Measurements from ENCODE around the gene TTLL12.

Gene TTLL12

GRCh38 chr22:43167001-43167589, 19.8 kb downstream of the TTLL12 start:
- H3K9ac ChIP-seq = no peak overlapping the region
- no peaks in the 10 kb centered on the region for H3K79me2 ChIP-seq (ENCODE audit: insufficient read depth, low read depth)
- no peaks in the 10 kb centered on the region for H3K4me1 ChIP-seq (ENCODE audit: low read depth, poor library complexity, severe bottlenecking)
- no peak overlapping the region for H3K4me3 ChIP-seq (IDR thresholded peaks at IDR 0.05; ENCODE audit: insufficient read depth, low read depth, low read length)
- H3K4me2 ChIP-seq = no peak overlapping the region
- TF ChIP-seq, protein P1, sequence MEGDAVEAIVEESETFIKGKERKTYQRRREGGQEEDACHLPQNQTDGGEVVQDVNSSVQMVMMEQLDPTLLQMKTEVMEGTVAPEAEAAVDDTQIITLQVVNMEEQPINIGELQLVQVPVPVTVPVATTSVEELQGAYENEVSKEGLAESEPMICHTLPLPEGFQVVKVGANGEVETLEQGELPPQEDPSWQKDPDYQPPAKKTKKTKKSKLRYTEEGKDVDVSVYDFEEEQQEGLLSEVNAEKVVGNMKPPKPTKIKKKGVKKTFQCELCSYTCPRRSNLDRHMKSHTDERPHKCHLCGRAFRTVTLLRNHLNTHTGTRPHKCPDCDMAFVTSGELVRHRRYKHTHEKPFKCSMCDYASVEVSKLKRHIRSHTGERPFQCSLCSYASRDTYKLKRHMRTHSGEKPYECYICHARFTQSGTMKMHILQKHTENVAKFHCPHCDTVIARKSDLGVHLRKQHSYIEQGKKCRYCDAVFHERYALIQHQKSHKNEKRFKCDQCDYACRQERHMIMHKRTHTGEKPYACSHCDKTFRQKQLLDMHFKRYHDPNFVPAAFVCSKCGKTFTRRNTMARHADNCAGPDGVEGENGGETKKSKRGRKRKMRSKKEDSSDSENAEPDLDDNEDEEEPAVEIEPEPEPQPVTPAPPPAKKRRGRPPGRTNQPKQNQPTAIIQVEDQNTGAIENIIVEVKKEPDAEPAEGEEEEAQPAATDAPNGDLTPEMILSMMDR (conservative IDR thresholded peaks at IDR 0.05; ENCODE audit: low read depth, low read length) = no peak
- no peaks in the 10 kb centered on the region for H3K36me3 ChIP-seq (ENCODE audit: insufficient read depth)
- H3K27me3 ChIP-seq (ENCODE audit: insufficient read depth, low read depth) = no peaks in the 10 kb centered on the region
- H3K27ac ChIP-seq = no peak overlapping the region
- no peak overlapping the region for H2AFZ ChIP-seq (ENCODE audit: low read depth)
- H4K20me1 ChIP-seq (ENCODE audit: insufficient read depth) = no peaks in the 10 kb centered on the region

- Histone ChIP-seq H3K4me2 (no peak overlapping the region), H3K27ac (no peak overlapping the region)
These were observed 20.6 kb downstream of the TTLL12 start for GRCh38 chr22:43166132-43166930.

DNA sequence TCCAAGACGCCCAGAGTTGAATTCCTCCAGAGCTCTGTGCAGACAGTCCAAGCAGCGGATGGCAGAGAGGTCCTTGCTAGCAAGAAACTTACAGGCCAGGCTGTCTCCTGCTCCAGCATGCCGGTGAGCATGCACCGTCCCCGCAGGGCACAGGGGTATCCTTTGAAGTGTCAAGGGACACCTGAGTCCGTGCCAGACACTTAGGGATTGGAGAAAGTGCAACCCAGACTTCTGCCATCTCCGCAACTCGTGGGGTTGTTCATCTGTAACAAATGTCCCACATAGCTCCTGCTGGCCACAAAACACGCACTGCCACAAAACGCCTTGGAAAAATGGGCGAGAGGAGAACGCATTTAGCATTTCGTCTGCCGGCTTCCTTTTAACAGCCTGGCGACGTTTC, 22.3 kb downstream of the TTLL12 start:
- H3K27me3 ChIP-seq (ENCODE audit: insufficient read depth, low read depth) = no peaks in the 10 kb centered on the region
- H3K4me2 ChIP-seq = no peak overlapping the region
- H4K20me1 ChIP-seq (ENCODE audit: insufficient read depth) = no peaks in the 10 kb centered on the region
- H3K36me3 ChIP-seq (ENCODE audit: insufficient read depth) = no peaks in the 10 kb centered on the region
- no peaks in the 10 kb centered on the region for H3K4me1 ChIP-seq (ENCODE audit: low read depth, poor library complexity, severe bottlenecking)
- no peaks in the 10 kb centered on the region for H3K79me2 ChIP-seq (ENCODE audit: insufficient read depth, low read depth)
- no peak overlapping the region for H3K9ac ChIP-seq
- TF ChIP-seq, protein P1 (conservative IDR thresholded peaks at IDR 0.05; ENCODE audit: low read depth, low read length) = no peak
- no peak overlapping the region for H3K4me3 ChIP-seq (IDR thresholded peaks at IDR 0.05; ENCODE audit: insufficient read depth, low read depth, low read length)
- H2AFZ ChIP-seq (ENCODE audit: low read depth) = no peak overlapping the region
- H3K27ac ChIP-seq = no peak overlapping the region

More at GRCh38 chr22:43166132-43166930, 20.6 kb downstream of the TTLL12 start:
- Histone ChIP-seq H2AFZ (ENCODE audit: low read depth) (no peak overlapping the region), H3K79me2 (ENCODE audit: insufficient read depth, low read depth) (no peaks in the 10 kb centered on the region), H3K4me3 (IDR thresholded peaks at IDR 0.05; ENCODE audit: insufficient read depth, low read depth, low read length) (no peak overlapping the region), H3K36me3 (ENCODE audit: insufficient read depth) (no peaks in the 10 kb centered on the region), H3K4me1 (ENCODE audit: low read depth, poor library complexity, severe bottlenecking) (no peaks in the 10 kb centered on the region), H3K27me3 (ENCODE audit: insufficient read depth, low read depth) (no peaks in the 10 kb centered on the region), H3K9ac (no peak overlapping the region), H4K20me1 (ENCODE audit: insufficient read depth) (no peaks in the 10 kb centered on the region)
- TF ChIP-seq, protein P1 (conservative IDR thresholded peaks at IDR 0.05; ENCODE audit: low read depth, low read length) = no peak

DNA sequence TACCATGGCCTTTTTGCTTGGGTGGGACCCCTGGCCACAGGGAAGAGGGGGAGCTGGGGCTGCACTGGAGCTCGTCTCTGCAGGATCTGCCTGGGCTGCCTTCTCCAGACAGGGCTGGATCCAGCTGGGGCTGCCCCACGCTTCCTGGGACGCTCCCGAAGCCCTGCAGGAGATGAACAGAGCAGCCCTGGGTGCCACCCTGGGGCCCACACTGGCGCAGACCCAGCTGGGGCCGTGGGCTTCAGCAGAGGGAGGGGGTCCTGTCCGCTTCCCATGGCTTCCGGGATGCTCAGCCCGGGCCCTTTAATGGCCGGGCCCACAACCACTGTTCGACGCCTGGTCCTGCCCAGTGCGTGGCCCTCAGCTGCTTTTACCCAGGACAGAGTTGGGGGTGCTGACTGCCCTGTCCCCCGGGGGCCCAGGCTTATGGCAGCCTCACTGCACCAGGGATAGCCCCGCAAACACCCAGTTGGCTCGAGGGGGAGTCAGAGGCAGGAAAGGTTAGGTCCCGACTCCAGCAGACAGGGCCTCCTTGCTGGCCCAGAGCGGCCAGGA, 23.6 kb downstream of the TTLL12 start:
- Histone ChIP-seq H3K9ac (no peak overlapping the region), H3K36me3 (ENCODE audit: insufficient read depth) (no peaks in the 10 kb centered on the region), H3K79me2 (ENCODE audit: insufficient read depth, low read depth) (no peaks in the 10 kb centered on the region), H3K27ac (no peak overlapping the region), H4K20me1 (ENCODE audit: insufficient read depth) (no peaks in the 10 kb centered on the region), H3K4me2 (no peak overlapping the region), H3K4me3 (IDR thresholded peaks at IDR 0.05; ENCODE audit: insufficient read depth, low read depth, low read length) (no peak overlapping the region), H2AFZ (ENCODE audit: low read depth) (no peak overlapping the region), H3K4me1 (ENCODE audit: low read depth, poor library complexity, severe bottlenecking) (no peaks in the 10 kb centered on the region), H3K27me3 (ENCODE audit: insufficient read depth, low read depth) (no peaks in the 10 kb centered on the region)
- TF ChIP-seq, protein P1 (conservative IDR thresholded peaks at IDR 0.05; ENCODE audit: low read depth, low read length) = no peak

All from KMS-11 (cell line).